ENCODE data around the gene HNRNPUL1. TPM values are rescaled to one million over a fixed set of nuclear protein-coding genes. Genes with fewer than 3 reads are reported as not detected.

Gene HNRNPUL1
- total and polyA plus RNA-seq, 9 of the 15 experiments (the other 6 are each of a cell fraction or from before 2014, with no cell fraction given) = 7.3 to 211 (median 85.0) TPM

GRCh38 chr19:41327576-41328156 lies 63.5 kb downstream of the HNRNPUL1 start (continued):
- TF ChIP-seq REST (IDR thresholded peaks at IDR 0.05; ENCODE audit: borderline replicate concordance) (no peak), REST (CRISPR knock-in tag; IDR thresholded peaks at IDR 0.05; ENCODE audit: low read depth) (0 out of 2 replicates have a peak, but pooled peaks have one; percentile 43), THRB (CRISPR knock-in tag; conservative IDR thresholded peaks at IDR 0.05) (0 out of 2 replicates have a peak, but pooled peaks have one; percentile 30), RBM34 (IDR thresholded peaks at IDR 0.05; ENCODE audit: borderline replicate concordance, insufficient read depth, low read length) (no peak), ZFPM2 (CRISPR knock-in tag; IDR thresholded peaks at IDR 0.05) (no peak)

Data from K562 (cell line).